H1 (cell line): ENCODE results near the gene MEST. TPM values are rescaled to one million over a fixed set of nuclear protein-coding genes. Genes with fewer than 3 reads are reported as not detected.
"Not testable (repeated sequence)": the region's sequence is repeated elsewhere in the genome, so short reads cannot be mapped to it uniquely, and the experiment has no call there.

Experiments used
- CTCF ChIA-PET: fragments of 300-600 bp; sonication (Branson Sonifier 250); formaldehyde crosslinking; loops from one replicate; lab custom pipeline; 2021; ENCODE audit not compliant: partially characterized antibody; lab: Charles Lee
- POLR2A ChIA-PET: fragments of 300-600 bp; sonication (Branson Sonifier 250); formaldehyde crosslinking; loops from one replicate; lab custom pipeline; 2021; ENCODE audit warnings: inconsistent platforms; ENCODE audit not compliant: partially characterized antibody; lab: Charles Lee
- DNase-seq, 2 experiments: peaks; one replicate each; pipeline versions ENCODE4 v3.0.0 to v3.0.0-alpha.2; 2010 to 2022; ENCODE audit warnings: low spot score in 2 of 2, low read depth in 1 of 2, mixed read lengths in 1 of 2
- FAIRE-seq: peaks from 2 replicates; lab custom pipeline; 2011; peaks lifted over from hg19 to GRCh38; lab: Jason Lieb, UNC
- H2AFZ ChIP-seq: 2 replicates; pipeline ENCODE4 v1.8.1; 2012; ENCODE audit warnings: low read length, inconsistent platforms
- H2AK5ac ChIP-seq: 2 replicates; pipeline ENCODE4 v1.6.1; 2013; ENCODE audit warnings: low read depth, low read length
- H2BK120ac ChIP-seq: replicated peaks from 2 replicates; pipeline ENCODE3; 2013; ENCODE audit warnings: low read depth, low read length, inconsistent platforms
- H2BK12ac ChIP-seq: 2 replicates; pipeline ENCODE4 v1.6.1; 2013; ENCODE audit warnings: low read depth, low read length
- H2BK15ac ChIP-seq: 2 replicates; pipeline ENCODE4 v1.6.1; 2013; ENCODE audit warnings: low read length
- H2BK20ac ChIP-seq: 2 replicates; pipeline ENCODE4 v1.6.1; 2013; ENCODE audit warnings: low read length
- H2BK5ac ChIP-seq: 2 replicates; pipeline ENCODE4 v1.6.1; 2013; ENCODE audit warnings: low read depth, low read length
- H3K14ac ChIP-seq: 2 replicates; pipeline ENCODE4 v1.6.1; 2013; ENCODE audit warnings: inconsistent platforms; ENCODE audit not compliant: insufficient read length
- H3K18ac ChIP-seq: 2 replicates; pipeline ENCODE4 v1.6.1; 2013; ENCODE audit warnings: low read length; ENCODE audit errors: extremely low read depth
- H3K23ac ChIP-seq: 2 replicates; pipeline ENCODE4 v1.6.1; 2013; ENCODE audit warnings: inconsistent platforms; ENCODE audit not compliant: insufficient read length
- H3K23me2 ChIP-seq: 2 replicates; pipeline ENCODE4 v1.6.1; 2013; ENCODE audit warnings: low read depth, low read length
- H3K27ac ChIP-seq: 2 replicates; pipeline ENCODE4 v1.6.1; 2011; ENCODE audit warnings: low read depth, low read length, inconsistent platforms
- H3K27me3 ChIP-seq, 4 experiments: replicated peaks in 1 of 4; 1 replicate in 1 of 4; 2 replicates in 3 of 4; pipeline versions ENCODE4 v1.6.1 to v1.8.1; 2011 to 2013; ENCODE audit warnings: low read length in 3 of 4, mild to moderate bottlenecking in 3 of 4, inconsistent platforms in 2 of 4, mixed read lengths in 2 of 4, moderate library complexity in 1 of 4; ENCODE audit not compliant: control insufficient read depth in 3 of 4, insufficient read depth in 3 of 4; ENCODE audit errors: extremely low read depth in 1 of 4
- H3K36me3 ChIP-seq, 4 experiments: 2 replicates each; pipeline versions ENCODE4 v1.6.1 to v1.8.1; 2011 to 2013; ENCODE audit warnings: mild to moderate bottlenecking in 4 of 4, low read length in 3 of 4, moderate library complexity in 2 of 4, control low read depth in 1 of 4, inconsistent platforms in 1 of 4; ENCODE audit not compliant: insufficient read depth in 4 of 4, control insufficient read depth in 2 of 4
- H3K4ac ChIP-seq: replicated peaks from 2 replicates; pipeline ENCODE3; 2013; ENCODE audit warnings: low read length, low read depth, mixed read lengths, inconsistent platforms; ENCODE audit not compliant: insufficient read length
- H3K4me1 ChIP-seq, 4 experiments: replicated peaks in 1 of 4; 1 replicate in 1 of 4; 2 replicates in 3 of 4; pipeline versions ENCODE4 v1.6.1 to v1.8.1; 2011 to 2013; ENCODE audit warnings: low read length in 3 of 4, inconsistent platforms in 2 of 4, mixed read lengths in 1 of 4; ENCODE audit not compliant: insufficient read depth in 4 of 4, control insufficient read depth in 3 of 4
- H3K4me2 ChIP-seq, 2 experiments: 2 replicates each; pipeline versions ENCODE4 v1.6.1 to v1.8.1; 2011 to 2013; ENCODE audit warnings: low read depth in 2 of 2, low read length in 2 of 2, control low read depth in 1 of 2, inconsistent platforms in 1 of 2, mild to moderate bottlenecking in 1 of 2; ENCODE audit not compliant: insufficient read depth in 1 of 2
- H3K4me3 ChIP-seq, 4 experiments: fragments of 200-600, 300-600 bp in 1 of 4; sonication (generic), shearing (Covaris generic), sonication (Bioruptor Twin) in 1 of 4; 2 replicates each; pipeline versions ENCODE4 v1.5.1 to v1.8.1; 2011 to 2016; ENCODE audit warnings: low read length in 4 of 4, low read depth in 3 of 4, control low read depth in 2 of 4, inconsistent platforms in 2 of 4, mild to moderate bottlenecking in 2 of 4, mixed read lengths in 1 of 4, moderate library complexity in 1 of 4; ENCODE audit not compliant: insufficient read depth in 2 of 4; ENCODE audit errors: extremely low read depth in 1 of 4
- H3K56ac ChIP-seq: replicated peaks from 2 replicates; pipeline ENCODE3; 2013; ENCODE audit warnings: low read depth, mild to moderate bottlenecking, mixed read lengths, low read length, inconsistent platforms; ENCODE audit not compliant: insufficient read length
- H3K79me1 ChIP-seq: 2 replicates; pipeline ENCODE4 v1.6.1; 2013; ENCODE audit warnings: low read depth, low read length, control low read depth
- H3K79me2 ChIP-seq, 2 experiments: 2 replicates each; pipeline versions ENCODE4 v1.6.1 to v1.8.1; 2012 to 2013; ENCODE audit warnings: low read length in 2 of 2, mild to moderate bottlenecking in 2 of 2, inconsistent platforms in 1 of 2; ENCODE audit not compliant: insufficient read depth in 2 of 2, control insufficient read depth in 1 of 2
- H3K9ac ChIP-seq, 4 experiments: replicated peaks in 1 of 4; 1 replicate in 1 of 4; 2 replicates in 3 of 4; pipeline versions ENCODE4 v1.6.1 to v1.8.1; 2011 to 2013; ENCODE audit warnings: low read depth in 3 of 4, low read length in 3 of 4, control low read depth in 2 of 4, mild to moderate bottlenecking in 2 of 4, moderate library complexity in 2 of 4, inconsistent platforms in 1 of 4; ENCODE audit errors: extremely low read depth in 1 of 4
- H3K9me3 ChIP-seq, 2 experiments: 2 replicates each; pipeline versions ENCODE4 v1.6.1 to v1.8.1; 2012 to 2013; ENCODE audit warnings: mild to moderate bottlenecking in 2 of 2, moderate library complexity in 2 of 2, control low read depth in 1 of 2, inconsistent platforms in 1 of 2, low read depth in 1 of 2, low read length in 1 of 2, mixed read lengths in 1 of 2; ENCODE audit not compliant: insufficient read depth in 2 of 2
- H4K20me1 ChIP-seq, 2 experiments: replicated peaks in 1 of 2; 2 replicates each; pipeline versions ENCODE3 to v1.8.1; 2011 to 2013; ENCODE audit warnings: inconsistent platforms in 2 of 2, low read length in 2 of 2, mild to moderate bottlenecking in 1 of 2; ENCODE audit not compliant: insufficient read depth in 2 of 2, control insufficient read depth in 1 of 2
- H4K5ac ChIP-seq: 2 replicates; pipeline ENCODE4 v1.6.1; 2013; ENCODE audit warnings: low read length, low read depth, mixed read lengths, inconsistent platforms; ENCODE audit not compliant: insufficient read length
- H4K8ac ChIP-seq: 2 replicates; pipeline ENCODE4 v1.8.0; 2013; ENCODE audit warnings: mild to moderate bottlenecking, moderate library complexity, low read length, inconsistent platforms; ENCODE audit not compliant: insufficient read depth; ENCODE audit errors: extremely low read depth
- H4K91ac ChIP-seq: replicated peaks from 2 replicates; pipeline ENCODE3; 2013; ENCODE audit warnings: low read length, mixed read lengths, inconsistent platforms; ENCODE audit not compliant: insufficient read length
- SAP30 ChIP-seq: fragments of 300-600 bp; sonication (generic); IDR thresholded peaks from 2 replicates; pipeline ENCODE4 v1.7.1; 2012; ENCODE audit warnings: low read length, moderate library complexity, mild to moderate bottlenecking, inconsistent platforms; ENCODE audit not compliant: insufficient read depth, insufficient replicate concordance
- WGBS, 2 experiments: shearing (Covaris generic) in 1 of 2; methylation state at CpG; one replicate each; pipeline versions ENCODE4 v1.1.6 to v1.1.7; 2013 to 2015; ENCODE audit warnings: low lambda C conversion rate in 2 of 2, mixed read lengths in 2 of 2, inconsistent platforms in 1 of 2, low coverage in 1 of 2, missing lambda C conversion rate in 1 of 2; ENCODE audit not compliant: insufficient replicate concordance in 2 of 2, insufficient coverage in 1 of 2, insufficient read length in 1 of 2; ENCODE audit errors: extremely low coverage in 1 of 2, missing lambda C conversion rate in 1 of 2; 5-methylcytosine and 5-hydroxymethylcytosine counted together
- polyA plus RNA-seq, 7 experiments: library from polyadenylated mRNA; depleted of rRNA in 3 of 7; stranded (reverse) in 5 of 7; unstranded in 2 of 7; fragments of >200 nt in 5 of 7; fragments of 200-250 nt in 2 of 7; gene quantifications; 1 replicate in 5 of 7; 2 replicates in 1 of 7; 4 replicates in 1 of 7; pipeline versions ENCODE4 v1.2.1 to v1.2.3, GENCODE V29; 2011 to 2013; ENCODE audit warnings: missing spikeins in 2 of 7, mixed read lengths in 2 of 7
- total RNA-seq: library from RNA; stranded (reverse); fragmentation: NEBNext Ultra II Directional; extraction: Animal tissue kit (Norgen Biotek cat#: 25700); gene quantifications from 2 replicates; pipeline ENCODE4 v1.2.1, GENCODE V29; 2021

The MEST gene
- total and polyA plus RNA-seq, 2 of the 8 experiments (the other 6 are each of a cell fraction or from before 2014, with no cell fraction given): 176 to 269 TPM

DNA sequence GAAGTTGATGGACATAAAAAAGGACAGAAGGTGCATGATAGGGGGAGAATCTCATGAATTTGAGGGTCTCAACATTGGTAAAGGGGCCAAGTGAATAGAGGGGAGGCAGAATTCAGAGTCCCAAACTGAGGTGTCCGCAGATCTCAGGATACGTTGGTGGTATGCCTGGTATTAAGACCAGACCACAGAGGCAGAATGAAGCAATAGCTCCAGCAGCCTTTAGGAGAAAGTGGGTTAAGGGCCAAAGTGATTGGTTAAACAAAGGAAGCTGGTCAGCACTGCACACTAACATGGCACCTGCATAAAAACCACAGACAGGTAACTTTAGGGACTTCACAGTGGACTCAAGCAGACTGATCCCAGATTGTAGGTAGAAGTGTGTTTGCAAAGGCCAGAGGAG is 37.5 kb downstream of the MEST start:
- H3K27ac ChIP-seq: no peak overlapping the region
- no peaks in the 10 kb centered on the region for H3K4me1 ChIP-seq
- H4K20me1 ChIP-seq: peaks cover 0 to 1% of the 10 kb centered on the region in 2 experiments
- H3K27me3 ChIP-seq: no peaks in the 10 kb centered on the region
- ChIA-PET POLR2A (interaction anchor here (1.2 kb wide), 1 partner anchor 11 kb away, joined by 4 read pairs; no protein-coding TSS in a partner anchor), CTCF (no interaction called here)
- H2AFZ ChIP-seq: no peak overlapping the region
- TF ChIP-seq SAP30: no peak
- H2BK12ac ChIP-seq: no peak overlapping the region
- no peak overlapping the region for H2AK5ac ChIP-seq
- no peak overlapping the region for H4K91ac ChIP-seq
- no peak overlapping the region for H3K56ac ChIP-seq
- no peak overlapping the region for H3K4me3 ChIP-seq
- no peak overlapping the region for H3K4ac ChIP-seq
- H4K8ac ChIP-seq: no peak overlapping the region
- no peak overlapping the region for H3K18ac ChIP-seq
- no peak overlapping the region for H4K5ac ChIP-seq
- H3K9ac ChIP-seq: no peak overlapping the region
- H3K79me1 ChIP-seq: no peaks in the 10 kb centered on the region
- no peak overlapping the region for H3K4me2 ChIP-seq
- no peak overlapping the region for H2BK20ac ChIP-seq
- no peak overlapping the region for H3K14ac ChIP-seq
- no peak overlapping the region for H2BK15ac ChIP-seq
- no peaks in the 10 kb centered on the region; the same call in 1 of the 2 replicates for H3K23me2 ChIP-seq
- H3K36me3 ChIP-seq: peaks cover 0 to 4% (median 0%) of the 10 kb centered on the region in 4 experiments; a peak in 2 of 8 replicates
- WGBS, 2 experiments: 89% methylated on average over 2 of the region's 2 CpGs; no CpG with 5 or more reads in 1 of the 2 experiments
- no peak overlapping the region for H3K23ac ChIP-seq
- H2BK5ac ChIP-seq: no peak overlapping the region
- H3K9me3 ChIP-seq: no peaks in the 10 kb centered on the region
- DNase-seq: no peak
- FAIRE-seq: no peak
- no peak overlapping the region for H2BK120ac ChIP-seq
- H3K79me2 ChIP-seq: no peaks in the 10 kb centered on the region

DNA sequence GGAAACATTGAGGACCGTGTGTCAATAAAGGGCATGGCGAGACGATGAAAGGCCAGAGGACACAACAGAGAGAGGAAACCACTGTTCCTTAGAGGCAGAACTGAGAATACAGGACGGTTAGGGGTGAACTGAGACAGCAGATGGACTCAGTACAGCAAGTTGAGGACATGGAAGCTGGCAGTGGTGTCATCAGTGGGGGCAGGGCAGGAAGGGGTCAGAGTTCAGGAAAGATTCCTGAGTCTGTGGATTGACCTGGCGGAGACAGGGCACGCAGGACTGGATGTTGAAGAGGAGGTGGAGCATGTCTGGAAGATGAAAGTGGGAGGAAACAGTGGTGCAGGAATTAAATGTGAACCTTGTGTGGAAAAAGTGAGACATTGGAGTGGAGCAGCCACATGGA is 46.0 kb downstream of the MEST start:
- H2AK5ac ChIP-seq, H3K27me3 ChIP-seq, H3K14ac ChIP-seq, H3K27ac ChIP-seq, FAIRE-seq, H3K4ac ChIP-seq, H4K91ac ChIP-seq, H4K5ac ChIP-seq, H2AFZ ChIP-seq, H2BK5ac ChIP-seq, H3K4me1 ChIP-seq, H3K56ac ChIP-seq, H4K20me1 ChIP-seq, H3K79me2 ChIP-seq, DNase-seq, H2BK120ac ChIP-seq, H3K23ac ChIP-seq, H3K9ac ChIP-seq, H3K79me1 ChIP-seq, H3K9me3 ChIP-seq, H2BK15ac ChIP-seq, POLR2A ChIA-PET, H3K4me3 ChIP-seq, H3K23me2 ChIP-seq, CTCF ChIA-PET, H3K4me2 ChIP-seq, H3K36me3 ChIP-seq, H3K18ac ChIP-seq, H4K8ac ChIP-seq, H2BK12ac ChIP-seq, H2BK20ac ChIP-seq: not testable (repeated sequence)
- WGBS, 2 experiments: 95% methylated on average over 6 of the region's 6 CpGs; no CpG with 5 or more reads in 1 of the 2 experiments
